Measurements from ENCODE around the gene DOCK2. TPM values are rescaled to one million over a fixed set of nuclear protein-coding genes. Genes with fewer than 3 reads are reported as not detected.

The DOCK2 gene
- polyA plus RNA-seq, 1 experiment, result 1.6 TPM

- Histone ChIP-seq H3K27ac (ENCODE audit: low read depth, low read length) (no peak overlapping the region), H3K9me3 (ENCODE audit: control insufficient read depth, insufficient read depth, low read length) (no peaks in the 10 kb centered on the region), H3K27me3 (ENCODE audit: control insufficient read depth, insufficient read depth, low read length) (no peaks in the 10 kb centered on the region), H3K4me3 (ENCODE audit: low read depth, low read length) (no peak overlapping the region)
- DNase-seq (ENCODE audit: low read depth, low spot score), result peak; percentile 36
- POLR2A ChIA-PET, result no interaction called here
- CTCF ChIA-PET, result no interaction called here
- no peak for TF ChIP-seq CTCF (IDR thresholded peaks at IDR 0.05; ENCODE audit: low read depth, low read length)
Observed at GRCh38 chr5:169628892-169629291, 8.2 kb upstream of the DOCK2 start.

- ChIA-PET POLR2A (no interaction called here), CTCF (interaction anchor here (0.7 to 1.8 kb wide), 2 partner anchors 92 to 350 kb away, joined by 7 to 9 read pairs; partner anchors contain the start of gene INSYN2B)
- Histone ChIP-seq H3K4me3 (ENCODE audit: low read depth, low read length) (no peak overlapping the region), H3K27ac (ENCODE audit: low read depth, low read length) (no peak overlapping the region), H3K9me3 (ENCODE audit: control insufficient read depth, insufficient read depth, low read length) (no peaks in the 10 kb centered on the region), H3K27me3 (ENCODE audit: control insufficient read depth, insufficient read depth, low read length) (no peaks in the 10 kb centered on the region)
- no peak for TF ChIP-seq CTCF (IDR thresholded peaks at IDR 0.05; ENCODE audit: low read depth, low read length)
- DNase-seq (ENCODE audit: low read depth, low spot score), result peak; percentile 46
Observed at GRCh38 chr5:169629847-169630548, 7.1 kb upstream of the DOCK2 start.

- ChIA-PET POLR2A (interaction anchor here (1.0 kb wide), 1 partner anchor 47 kb away, joined by 3 read pairs; no protein-coding TSS in a partner anchor), CTCF (interaction anchor here (1.6 to 1.8 kb wide), 2 partner anchors 349 to 440 kb away, joined by 7 to 9 read pairs; partner anchors contain the start of gene INSYN2B)
- DNase-seq (ENCODE audit: low read depth, low spot score), result no peak
- H3K4me3 ChIP-seq (ENCODE audit: low read depth, low read length), result no peak overlapping the region
- H3K27ac ChIP-seq (ENCODE audit: low read depth, low read length), result no peak overlapping the region
- no peaks in the 10 kb centered on the region for H3K27me3 ChIP-seq (ENCODE audit: control insufficient read depth, insufficient read depth, low read length)
- H3K9me3 ChIP-seq (ENCODE audit: control insufficient read depth, insufficient read depth, low read length), result no peaks in the 10 kb centered on the region
- no peak for TF ChIP-seq CTCF (IDR thresholded peaks at IDR 0.05; ENCODE audit: low read depth, low read length)
Observed at GRCh38 chr5:169631360-169631759, 5.7 kb upstream of the DOCK2 start.

- no peaks in the 10 kb centered on the region for H3K27me3 ChIP-seq (ENCODE audit: control insufficient read depth, insufficient read depth, low read length)
- POLR2A ChIA-PET, result no interaction called here
- H3K4me3 ChIP-seq (ENCODE audit: low read depth, low read length), result no peak overlapping the region
- CTCF ChIA-PET, result no interaction called here
- no peak for TF ChIP-seq CTCF (IDR thresholded peaks at IDR 0.05; ENCODE audit: low read depth, low read length)
- H3K27ac ChIP-seq (ENCODE audit: low read depth, low read length), result no peak overlapping the region
- no peaks in the 10 kb centered on the region; the same call in 1 of the 2 replicates for H3K9me3 ChIP-seq (ENCODE audit: control insufficient read depth, insufficient read depth, low read length)
- no peak for DNase-seq (ENCODE audit: low read depth, low spot score)
Observed at GRCh38 chr5:169632946-169633345, 4.1 kb upstream of the DOCK2 start.

- no peak overlapping the region for H3K27ac ChIP-seq (ENCODE audit: low read depth, low read length)
- ChIA-PET POLR2A (no interaction called here), CTCF (interaction anchor here (0.6 to 1.1 kb wide), 3 partner anchors 14 to 436 kb away, joined by 3 read pairs; no protein-coding TSS in a partner anchor)
- H3K4me3 ChIP-seq (ENCODE audit: low read depth, low read length), result no peak overlapping the region
- H3K27me3 ChIP-seq (ENCODE audit: control insufficient read depth, insufficient read depth, low read length), result no peaks in the 10 kb centered on the region
- peaks cover 3% of the 10 kb centered on the region for H3K9me3 ChIP-seq (ENCODE audit: control insufficient read depth, insufficient read depth, low read length)
- DNase-seq (ENCODE audit: low read depth, low spot score), result no peak
- no peak for TF ChIP-seq CTCF (IDR thresholded peaks at IDR 0.05; ENCODE audit: low read depth, low read length)
Observed at GRCh38 chr5:169634606-169635005, 2.5 kb upstream of the DOCK2 start.

Data from AG04450 (cell line).